GM10847 (cell line): ENCODE results near the gene RASSF8.

Source experiments
- POLR2A ChIP-seq: IDR thresholded peaks from 2 replicates; pipeline ENCODE4 v1.6.1; 2011; ENCODE audit not compliant: insufficient read length; ENCODE audit errors: extremely low read depth

The RASSF8 gene

GRCh38 chr12:25950329-25951115, 8.0 kb upstream of the RASSF8 start:
- no peak for TF ChIP-seq POLR2A

- no peak for TF ChIP-seq POLR2A
Measured at GRCh38 chr12:25957793-25958427, 572 bp upstream of the RASSF8 start.

DNA sequence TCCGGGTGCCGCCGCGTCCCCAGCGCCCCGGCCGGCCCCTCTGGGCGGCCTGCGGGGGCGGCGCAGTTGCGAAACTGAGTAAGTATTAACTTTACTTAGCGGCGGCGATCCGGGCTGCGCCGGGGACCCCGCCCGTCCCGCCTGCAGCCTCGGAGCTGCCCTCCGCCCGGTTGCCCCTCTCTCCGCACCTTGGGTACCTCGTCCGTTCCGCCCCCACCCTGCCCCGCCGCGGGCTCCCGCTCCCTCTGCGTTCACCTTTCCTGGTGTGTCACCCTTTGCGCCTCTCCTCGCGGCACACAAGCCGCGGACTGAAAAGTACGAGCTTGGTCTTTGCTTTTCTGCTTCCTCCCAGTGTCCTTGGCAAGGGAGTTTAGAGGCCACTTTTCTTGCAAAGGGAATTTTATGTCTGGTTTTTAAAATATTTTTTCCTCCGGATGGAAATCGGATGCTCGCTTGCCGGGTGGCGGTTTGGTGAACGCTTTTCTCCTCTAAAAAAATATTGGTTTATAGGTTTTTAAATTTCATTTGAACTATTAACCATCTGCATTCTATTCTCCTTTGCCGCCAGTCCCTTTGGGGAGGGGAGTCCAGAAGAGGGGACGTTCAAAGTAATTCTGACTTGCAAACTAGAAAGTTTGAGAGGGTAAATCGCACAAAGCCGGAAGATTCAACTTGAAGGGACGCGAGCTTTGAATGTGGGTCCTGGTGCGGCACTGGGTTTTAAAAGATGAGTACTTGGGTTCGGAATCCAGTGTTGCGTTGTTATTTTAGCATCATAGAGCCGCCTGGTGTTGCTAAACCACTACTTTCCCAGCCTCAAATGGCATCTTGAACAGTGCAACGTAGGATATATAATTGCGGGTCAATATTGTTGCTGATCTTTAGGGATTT, 834 bp downstream of the RASSF8 start:
- TF ChIP-seq POLR2A, result no peak

DNA sequence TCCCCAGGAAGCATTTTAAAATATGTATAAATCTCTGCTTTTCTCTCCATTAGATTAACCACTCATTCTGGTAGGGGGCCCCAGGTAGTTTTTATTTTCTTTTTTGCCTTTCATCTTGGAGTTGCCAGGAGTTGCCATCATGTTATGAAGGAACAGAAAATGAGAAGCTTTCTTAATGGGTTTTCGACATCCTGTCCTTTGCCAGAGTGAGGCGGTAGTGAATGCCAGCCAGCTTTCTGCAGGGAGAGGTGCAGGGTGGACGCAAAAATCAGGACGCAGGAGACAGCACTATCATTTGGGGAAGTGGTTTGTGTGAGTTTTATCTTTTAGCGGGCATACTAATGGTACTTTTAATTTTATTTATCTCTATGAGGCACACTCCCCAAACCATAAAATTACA, 1.7 kb downstream of the RASSF8 start:
- TF ChIP-seq POLR2A, result no peak

DNA sequence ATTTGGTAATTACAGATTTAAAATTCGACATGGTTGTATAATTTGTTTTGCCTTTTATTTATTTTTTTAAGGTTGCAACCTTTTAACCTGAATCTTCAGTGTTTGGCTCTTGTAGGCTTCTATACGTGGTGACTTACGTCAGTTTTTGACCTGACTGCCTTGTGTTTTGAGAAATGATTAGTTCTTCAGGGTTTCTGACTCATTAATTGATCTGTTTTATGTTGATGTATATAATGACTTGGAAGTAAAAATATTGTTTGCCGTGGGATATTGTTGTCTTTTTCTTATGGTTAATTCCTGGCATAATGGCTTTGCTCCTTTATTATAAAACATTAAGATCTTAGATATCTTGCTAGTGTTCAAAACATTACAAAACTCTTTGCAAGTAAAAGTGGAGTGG, 2.5 kb downstream of the RASSF8 start:
- no peak for TF ChIP-seq POLR2A

GRCh38 chr12:25962932-25963525, 4.5 kb downstream of the RASSF8 start:
- no peak for TF ChIP-seq POLR2A

- TF ChIP-seq POLR2A, result no peak
Measured at GRCh38 chr12:25965682-25966081, 7.2 kb downstream of the RASSF8 start.

DNA sequence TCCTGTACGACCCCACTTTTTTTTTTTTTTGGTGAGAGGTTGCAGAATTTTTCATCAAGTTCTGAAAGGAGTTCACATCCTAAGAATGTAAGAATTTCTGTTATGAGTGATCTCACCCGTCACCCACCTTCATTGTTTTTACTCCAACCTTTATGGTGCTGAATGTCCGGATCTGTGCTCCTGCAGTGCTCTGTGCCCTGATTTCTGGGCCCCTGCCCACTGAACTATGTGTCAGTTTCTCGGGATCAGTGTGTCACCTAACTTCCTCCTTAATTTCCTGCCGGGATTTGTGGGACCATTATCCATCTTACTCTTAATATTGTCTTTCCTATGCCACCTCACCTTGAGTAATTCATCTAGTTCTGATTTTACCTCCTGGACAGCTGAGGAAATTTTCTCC, 11.6 kb downstream of the RASSF8 start:
- TF ChIP-seq POLR2A, result no peak

DNA sequence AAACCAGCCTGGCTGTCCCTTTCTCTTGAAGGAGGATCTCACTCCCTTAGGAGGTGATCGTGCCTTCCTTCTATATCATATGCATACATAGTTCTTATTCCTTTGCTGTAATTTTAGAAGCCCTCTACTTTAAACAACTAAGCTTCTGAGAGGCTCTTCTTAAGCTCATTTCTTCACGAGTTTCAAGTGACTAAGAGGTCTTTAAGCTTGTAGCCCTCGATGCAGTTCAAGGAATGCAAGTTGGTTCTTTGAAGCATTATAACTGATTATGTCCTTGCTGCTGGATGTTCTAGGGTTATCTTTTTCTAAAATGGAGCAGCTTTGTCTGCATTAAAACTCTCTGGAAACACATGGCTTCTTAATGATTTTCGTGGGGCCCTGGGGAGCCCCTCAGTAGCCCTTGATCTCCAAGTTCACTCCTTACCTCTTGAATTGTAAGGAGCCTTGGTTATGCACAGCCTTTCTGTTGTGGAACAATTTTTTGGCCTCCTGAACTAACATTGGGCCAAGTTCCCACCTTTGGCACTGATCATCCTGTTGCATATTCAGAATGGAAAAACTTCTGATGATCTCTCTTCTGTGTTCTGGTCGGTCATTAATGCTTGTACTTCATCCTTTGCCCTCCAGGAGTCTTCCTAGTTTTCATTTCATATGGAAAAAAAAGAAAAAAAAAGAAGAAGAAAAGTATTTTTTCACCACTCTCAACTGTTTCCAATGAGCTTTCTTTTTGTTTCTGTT, 12.6 kb downstream of the RASSF8 start:
- TF ChIP-seq POLR2A, result no peak

DNA sequence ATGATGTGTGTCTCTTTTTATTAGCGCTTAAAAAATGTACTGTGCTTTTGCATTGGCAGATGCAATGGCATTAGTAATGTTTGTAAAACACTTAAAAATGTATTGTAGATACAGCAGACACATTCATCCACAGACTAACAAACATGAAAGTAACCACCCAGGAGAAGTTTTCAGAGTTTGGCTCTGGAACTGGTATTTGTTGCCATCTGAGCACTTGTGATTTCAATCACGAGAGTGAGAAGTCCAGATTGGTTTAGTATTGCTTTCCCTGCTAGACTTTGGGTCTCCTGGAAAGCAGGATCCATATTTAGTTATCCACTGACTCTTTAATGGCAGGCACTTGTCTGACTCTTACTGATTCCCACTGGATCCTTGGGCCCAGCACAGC, 13.2 kb downstream of the RASSF8 start:
- no peak for TF ChIP-seq POLR2A

DNA sequence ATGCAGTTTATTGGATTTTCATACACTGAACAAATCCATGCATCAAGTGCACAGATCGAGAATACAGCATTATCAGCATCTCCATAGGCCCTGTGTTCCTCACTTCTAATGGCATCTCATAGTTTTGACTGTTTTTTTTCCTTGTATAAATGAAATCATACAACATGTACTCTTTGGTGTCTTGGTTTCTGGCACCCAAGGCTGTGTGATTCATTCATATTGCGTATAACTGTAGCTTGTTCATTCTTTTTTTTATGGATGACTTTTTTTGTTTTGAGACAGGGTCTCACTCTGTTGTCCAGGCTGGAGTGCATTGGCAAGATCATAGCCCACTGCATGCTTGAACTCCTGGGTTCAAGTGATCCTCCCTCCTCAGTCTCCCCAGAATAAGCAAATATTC, 14.3 kb downstream of the RASSF8 start:
- no peak for TF ChIP-seq POLR2A

GRCh38 chr12:25975179-25975578, 16.7 kb downstream of the RASSF8 start:
- no peak for TF ChIP-seq POLR2A

- no peak for TF ChIP-seq POLR2A
Measured at GRCh38 chr12:25975682-25976081, 17.2 kb downstream of the RASSF8 start.

GRCh38 chr12:25976289-25976688, 17.8 kb downstream of the RASSF8 start:
- TF ChIP-seq POLR2A, result no peak

- TF ChIP-seq POLR2A, result no peak
Measured at GRCh38 chr12:25977047-25977446, 18.6 kb downstream of the RASSF8 start.
